HG03064 (cell line): ENCODE results near the gene ZFP62.
A peak's percentile ranks its signal among the peaks of the same experiment; 100 is the strongest.

Source experiments
- ATAC-seq: cut with Tn5 transposase; IDR thresholded peaks from one replicate; pipeline ENCODE4 v1.9.1; 2021; ENCODE audit warnings: low read depth; ENCODE audit not compliant: unreplicated experiment

ZFP62 gene

DNA sequence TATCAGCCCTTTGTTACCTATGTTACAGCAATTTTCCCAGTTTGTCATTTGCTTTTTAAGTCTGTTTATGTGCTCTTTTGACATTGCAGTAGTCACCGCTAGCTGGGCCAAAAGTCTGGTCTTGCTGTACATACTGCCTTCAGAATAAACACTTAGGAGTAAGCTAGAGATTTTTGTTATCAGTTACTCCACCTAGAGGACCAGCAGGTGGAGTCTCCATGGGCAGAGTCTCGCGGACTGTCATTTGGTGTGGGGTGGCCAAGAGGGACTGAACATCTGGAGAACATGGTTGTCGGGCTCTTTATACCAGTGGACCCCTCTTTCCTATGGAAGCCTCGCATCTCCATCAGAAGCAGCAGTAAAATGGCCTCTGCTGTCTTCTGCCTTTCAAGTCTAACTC lies 47.7 kb downstream of the ZFP62 start:
- no peak for ATAC-seq

DNA sequence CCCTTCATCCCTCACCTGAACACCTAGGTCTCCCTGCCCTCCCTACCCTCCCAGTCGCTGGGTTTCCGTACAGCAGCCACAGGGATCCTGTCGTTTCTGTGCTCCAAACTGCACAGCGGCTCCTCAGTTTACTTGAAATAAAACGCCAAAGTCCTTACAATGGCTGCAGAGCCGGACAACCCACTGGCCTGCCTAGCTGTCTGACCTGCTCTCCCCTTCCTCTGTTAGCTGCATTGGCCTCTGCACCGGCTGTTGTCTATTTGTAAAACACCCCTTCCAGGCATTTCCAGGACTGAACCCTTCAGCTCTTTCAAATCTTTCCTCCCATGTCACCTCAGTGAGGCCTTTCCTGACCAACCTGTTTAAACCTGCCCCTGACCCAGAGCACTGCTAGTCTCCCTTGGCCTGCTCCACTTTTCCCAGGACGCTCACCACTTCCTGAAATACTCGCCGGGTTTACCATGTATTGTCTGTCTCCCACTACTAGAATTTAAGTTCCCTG lies 49.4 kb downstream of the ZFP62 start:
- no peak for ATAC-seq

DNA sequence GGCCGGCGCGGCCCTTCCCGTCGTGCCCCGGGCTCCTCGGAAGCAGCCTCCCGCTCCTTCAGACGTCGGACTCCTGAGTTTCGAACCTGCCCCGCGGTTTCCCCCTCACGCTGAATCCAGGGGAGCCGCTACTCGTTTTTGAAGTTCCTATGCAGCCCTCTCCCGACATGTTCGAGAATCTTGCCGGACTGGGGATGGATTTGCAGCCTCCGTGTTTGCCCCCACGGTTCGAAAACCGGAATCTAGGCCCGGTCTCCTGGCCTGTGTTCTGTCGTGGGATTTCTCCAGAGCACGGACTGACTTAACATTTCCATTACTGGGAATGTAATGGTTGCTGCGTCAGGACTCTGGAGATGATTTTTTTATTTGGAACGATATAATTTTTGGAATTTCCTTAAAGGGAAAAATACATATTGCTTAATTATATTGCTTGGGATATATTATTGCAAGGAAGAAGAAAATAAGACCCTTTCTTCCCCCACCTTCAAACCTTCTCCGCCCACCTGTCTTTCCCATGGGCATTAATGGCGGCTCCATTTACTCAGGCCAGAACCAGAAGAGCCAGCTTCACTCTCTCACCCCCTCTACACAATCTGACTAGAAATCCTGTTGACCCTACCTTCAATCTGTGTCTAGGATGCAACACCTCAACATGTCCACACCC lies 50.0 kb downstream of the ZFP62 start:
- no peak for ATAC-seq

DNA sequence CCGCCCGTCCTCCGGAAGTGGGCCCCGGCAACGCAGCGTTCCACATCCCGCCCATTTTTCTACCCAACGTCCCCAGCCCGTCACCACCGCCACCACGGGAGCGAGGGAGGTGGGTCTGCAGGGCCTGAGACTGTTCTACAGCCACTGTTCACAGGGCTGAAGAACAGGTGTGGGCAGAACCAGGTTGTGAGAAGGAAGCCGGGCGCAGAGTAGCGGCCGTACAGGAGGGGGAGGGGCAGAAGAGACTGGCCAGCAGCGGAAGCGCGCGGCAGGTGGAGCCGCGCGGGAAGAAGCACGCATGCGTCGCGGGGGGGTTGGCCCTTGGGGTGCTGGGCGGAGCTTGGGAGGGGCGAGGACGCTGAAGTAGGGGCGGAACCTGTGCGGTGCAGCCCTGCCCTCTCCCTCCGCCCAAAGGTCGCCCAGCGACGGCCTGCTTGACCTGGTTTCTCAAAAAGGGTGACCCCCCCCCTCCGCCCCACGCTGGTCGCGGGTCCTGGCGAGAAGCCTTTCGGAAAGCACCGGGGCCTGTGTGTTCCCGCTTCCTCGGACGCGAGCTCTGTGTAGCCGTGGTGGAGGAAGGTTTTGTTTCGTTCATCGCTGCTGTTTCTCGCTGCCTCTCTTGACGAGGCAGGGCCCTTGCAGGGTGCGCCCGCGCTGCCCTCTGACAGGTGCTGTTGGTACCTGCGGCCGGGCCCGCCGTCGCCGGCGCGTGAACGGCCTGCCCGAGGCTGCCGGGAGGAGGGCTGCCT lies 50.7 kb downstream of the ZFP62 start:
- ATAC-seq = peak; percentile 55

DNA sequence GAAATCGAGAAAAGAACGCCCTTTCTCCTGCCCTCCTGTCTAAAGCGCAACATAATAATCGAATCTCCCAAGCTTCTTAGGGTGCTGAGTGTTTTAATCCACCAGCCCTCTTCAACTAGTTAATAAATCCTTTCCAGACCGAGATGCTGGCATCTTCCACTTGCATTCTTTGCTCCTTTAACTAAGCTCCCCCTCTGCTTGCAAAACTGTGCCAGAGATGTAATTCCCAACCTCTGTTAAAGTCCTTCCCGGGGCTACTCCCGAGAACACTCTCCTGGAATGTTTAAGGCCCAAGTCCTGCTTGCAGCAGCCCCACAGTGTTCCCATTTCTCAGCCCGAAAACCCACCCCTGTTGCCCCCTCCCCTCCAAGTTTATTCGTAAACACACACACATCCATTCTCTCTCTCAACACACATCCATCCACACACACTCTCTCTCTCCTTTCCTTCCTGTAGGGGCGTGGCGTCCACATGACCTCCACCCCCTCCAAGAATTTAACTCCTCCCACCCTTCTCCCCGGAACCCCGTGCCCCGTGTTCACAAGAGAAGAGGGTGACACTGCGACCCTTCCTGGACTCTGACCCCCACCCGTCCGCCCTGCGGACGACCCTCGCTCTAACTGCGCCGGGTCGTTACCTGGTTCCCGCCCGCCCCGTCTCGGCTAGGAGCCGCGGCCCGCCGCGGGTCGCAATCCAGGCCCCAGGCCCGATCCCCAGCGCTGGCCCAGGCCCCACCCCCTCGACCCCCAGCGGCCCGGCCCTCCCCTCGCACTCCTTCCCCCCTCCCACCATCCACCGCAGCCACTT lies 51.5 kb downstream of the ZFP62 start:
- peak; percentile 45 for ATAC-seq

DNA sequence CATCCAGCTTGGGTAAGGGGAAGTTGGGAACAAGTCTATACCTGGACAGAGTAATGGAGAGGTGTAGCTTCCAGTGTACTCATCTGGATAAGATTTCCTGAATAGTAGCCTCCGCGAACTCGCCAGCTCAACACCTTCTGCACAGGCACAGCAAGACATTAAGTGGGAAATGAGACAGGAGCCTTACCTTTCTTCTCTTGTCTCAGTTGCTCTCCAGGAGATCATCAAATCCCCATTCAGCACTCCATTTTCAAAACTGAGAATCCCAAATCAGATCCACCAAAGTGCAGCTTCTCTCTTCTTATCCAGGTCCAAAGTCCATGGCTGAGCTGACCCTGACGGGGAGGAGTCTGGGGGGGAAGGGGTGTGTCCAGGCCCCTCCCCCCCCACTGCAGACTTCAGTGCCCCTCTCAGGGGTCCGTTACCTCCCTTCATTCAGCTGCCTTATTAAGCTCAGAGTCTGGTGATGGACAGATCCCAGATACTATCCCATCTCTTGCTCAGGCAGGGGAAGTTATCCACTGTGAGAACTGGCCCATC lies 52.5 kb downstream of the ZFP62 start:
- no peak for ATAC-seq

DNA sequence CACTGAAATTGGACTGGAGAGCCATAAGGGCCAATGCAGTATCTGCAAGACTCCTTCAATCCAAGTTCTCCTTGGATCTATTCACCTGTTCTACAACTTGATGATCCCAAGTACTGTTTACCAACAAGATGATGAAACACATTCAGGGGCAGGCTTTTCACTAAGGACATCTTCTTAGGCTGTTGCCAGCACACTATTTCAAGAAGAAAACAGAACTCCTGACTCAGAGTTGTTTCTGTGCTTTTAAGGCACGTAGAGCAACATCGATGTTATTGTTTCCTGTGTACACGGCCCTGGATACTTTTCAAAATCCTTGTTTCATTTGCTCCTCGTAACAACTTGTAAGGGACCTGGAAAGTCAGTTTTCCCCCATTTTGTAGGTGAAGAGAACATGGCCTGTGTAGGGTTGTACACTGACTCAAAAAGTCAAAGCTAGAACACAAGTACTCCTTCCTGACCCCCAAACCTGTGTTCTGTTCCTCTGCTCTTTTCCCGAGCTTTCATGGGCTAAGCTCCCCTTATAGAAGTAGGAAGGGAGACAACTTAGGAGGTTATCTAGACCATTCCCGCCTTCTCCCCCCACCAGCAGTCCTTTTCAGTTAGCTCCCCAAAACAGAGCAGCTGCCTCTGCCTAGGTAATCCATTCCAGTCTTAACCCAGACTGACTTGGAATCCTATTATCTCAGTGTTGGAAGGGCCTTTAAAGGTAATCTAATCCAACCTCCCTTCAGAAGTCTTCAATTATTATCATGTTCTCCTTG lies 53.2 kb downstream of the ZFP62 start:
- no peak for ATAC-seq

DNA sequence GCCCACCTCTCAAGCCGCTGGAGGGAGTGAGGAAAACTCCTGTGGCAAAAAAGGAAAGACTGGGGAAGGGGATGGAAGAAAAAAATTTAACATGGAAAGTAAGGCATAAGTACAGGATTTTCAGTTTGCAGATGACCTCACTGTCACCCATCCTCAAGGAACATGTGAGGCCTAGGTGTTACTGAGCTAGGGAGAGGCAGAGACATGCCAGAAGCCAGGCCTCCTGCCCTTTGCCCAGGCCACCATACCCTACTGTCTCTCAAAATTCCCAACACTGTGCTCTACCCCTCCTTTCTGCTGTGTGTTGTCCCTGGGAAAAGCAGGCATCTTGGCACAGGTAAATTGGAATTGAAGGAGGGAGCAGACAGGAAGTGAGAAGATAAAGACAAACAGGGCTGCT lies 54.0 kb downstream of the ZFP62 start:
- no peak for ATAC-seq

DNA sequence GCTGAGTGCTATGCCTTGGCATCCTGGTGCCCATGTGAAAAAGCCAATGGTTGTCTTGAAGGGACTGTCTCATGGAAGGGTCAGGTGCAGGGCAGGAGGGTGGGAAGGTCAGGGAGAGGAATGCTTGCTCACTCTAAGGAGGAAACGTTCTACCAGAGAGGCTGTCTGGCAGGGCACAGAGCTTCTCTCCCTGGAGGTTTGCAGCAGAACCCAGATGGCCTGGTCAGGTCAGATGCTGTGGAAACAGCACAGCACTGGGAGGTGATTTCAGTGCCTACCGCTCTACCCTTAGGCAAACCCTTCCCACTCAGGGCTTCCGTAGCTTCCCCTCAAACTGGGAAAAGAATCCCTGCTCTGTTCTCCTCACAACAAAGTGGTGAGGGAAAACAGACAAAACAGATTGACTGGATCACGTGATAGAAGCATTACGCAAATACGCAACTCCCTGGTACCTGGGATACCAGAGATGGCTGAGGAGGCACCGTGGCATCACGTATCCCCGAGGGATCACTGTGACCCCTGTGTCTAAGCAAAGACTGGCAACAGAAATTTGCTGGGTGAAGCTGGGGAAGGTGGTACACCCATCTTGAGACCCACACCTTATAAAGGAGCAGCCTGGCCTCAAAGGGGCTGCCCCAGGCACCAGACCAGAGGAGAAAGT lies 54.6 kb downstream of the ZFP62 start:
- no peak for ATAC-seq

DNA sequence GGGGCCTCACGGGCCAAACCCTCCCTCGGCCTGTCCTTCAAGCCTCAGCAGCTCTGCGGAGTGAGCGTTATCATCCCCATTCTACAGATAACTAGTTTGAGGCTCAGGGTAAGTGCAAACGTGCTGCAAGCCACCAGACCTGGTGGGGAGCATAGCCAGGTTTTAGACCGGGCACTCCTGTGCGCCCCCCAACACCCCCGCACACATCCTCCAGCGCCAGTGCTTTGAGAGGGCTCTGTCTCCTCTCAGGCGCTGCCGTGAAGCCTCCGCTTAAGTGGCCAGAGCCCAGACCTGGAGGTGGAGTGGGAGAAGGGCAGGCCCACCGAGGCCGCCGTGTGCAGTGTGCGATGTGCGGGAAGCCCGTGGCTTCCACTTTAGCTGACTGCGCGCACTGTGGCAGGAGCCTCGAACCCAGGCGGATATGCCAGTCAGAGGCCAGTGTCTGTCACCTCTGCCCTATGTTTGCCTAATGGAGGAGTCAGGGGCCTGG lies 56.9 kb downstream of the ZFP62 start:
- ATAC-seq = no peak

DNA sequence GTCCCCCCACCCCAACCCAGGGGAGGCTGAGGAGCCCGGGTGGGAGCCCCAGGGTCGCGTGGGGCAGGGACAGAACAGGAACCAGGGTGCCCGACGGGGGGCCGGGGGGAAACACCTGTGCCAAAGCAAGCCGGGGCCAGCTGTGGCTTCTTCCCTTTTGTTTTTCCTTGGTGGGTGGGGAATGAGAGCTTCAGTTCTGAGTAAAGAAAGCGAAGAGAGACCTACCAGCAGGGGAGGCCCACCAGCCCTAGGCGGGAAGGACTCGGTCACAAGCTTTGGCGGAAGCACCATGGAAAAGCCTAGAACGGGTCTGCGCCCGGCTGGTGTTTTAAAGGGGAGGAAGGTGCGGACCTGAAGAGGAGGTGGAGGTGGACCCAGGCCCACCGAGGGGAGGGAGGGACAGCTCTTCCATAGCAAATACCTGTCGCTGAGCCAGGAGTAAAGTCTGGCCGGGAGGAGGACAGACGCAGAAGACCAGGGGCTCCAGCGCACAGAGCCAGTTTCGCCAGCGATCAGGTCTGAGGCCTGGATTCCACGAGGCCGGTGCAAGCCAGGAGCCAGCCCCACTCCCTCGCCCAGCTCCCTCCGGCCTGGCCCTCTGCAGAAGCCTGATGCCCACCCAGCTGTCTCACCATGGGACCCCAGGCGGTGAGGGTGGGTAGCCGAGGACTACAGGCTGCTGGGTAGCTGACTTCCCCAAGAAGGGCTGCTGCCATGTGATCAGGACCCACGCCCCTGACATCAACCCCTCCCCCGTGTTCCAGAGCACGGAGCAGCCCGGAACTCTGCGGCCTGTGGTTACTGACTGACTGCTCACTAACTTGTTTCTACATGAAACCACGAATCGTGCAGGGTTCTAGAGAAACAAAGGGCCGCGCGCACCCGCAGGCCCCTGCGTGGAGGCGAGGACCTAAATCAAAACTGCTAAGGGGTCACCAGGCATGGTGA lies 57.6 kb downstream of the ZFP62 start:
- ATAC-seq = peak; percentile 53

DNA sequence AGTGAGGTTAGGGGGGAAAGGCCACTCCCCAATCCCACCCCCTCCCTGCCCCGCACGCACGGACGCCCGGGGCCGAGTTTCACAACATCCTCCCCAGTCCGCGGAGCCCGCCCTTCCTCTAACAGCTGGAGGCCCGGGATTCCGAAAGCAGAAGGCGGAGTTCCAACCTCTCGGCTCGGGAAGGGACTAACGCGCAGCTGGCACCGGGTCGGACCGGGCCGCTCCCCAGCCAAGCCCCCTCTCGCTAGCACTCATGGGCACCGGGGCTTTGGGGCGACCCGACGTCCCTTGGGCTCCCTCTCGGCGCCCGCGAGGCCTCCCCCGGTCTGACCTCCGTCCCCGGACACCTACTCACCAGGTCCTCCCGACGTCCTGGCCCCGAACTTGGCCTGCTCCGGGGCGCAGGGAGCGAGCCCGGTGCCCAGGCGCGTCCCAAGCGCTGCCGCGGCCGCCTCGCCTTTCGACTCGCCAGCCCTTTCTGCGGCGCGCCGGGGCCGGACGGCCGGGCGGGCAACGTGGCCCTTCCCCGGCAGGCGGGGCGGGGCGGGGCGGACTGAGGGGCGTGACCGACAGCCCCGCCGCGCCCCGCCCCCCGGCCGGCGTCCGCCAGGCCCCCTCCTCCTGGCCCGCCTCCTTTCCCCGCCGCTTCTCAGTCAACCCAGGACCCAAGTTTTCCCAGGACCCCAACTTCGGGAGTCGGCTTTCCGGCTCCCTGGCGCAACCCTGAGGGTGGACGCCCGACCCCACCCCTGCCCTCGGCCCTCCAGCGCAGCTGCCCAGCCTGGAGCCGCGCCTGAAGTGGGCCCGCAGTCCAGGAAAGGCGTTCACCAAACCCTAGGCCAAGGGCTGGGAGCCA lies 58.5 kb downstream of the ZFP62 start, which contains the start of gene MGAT1:
Gene MGAT1, minus strand, starts transcription at position 482 of the 856 bp plus-strand sequence. CDS start 9,835 bp downstream, outside the sequence.
- ATAC-seq = peak; percentile 34

DNA sequence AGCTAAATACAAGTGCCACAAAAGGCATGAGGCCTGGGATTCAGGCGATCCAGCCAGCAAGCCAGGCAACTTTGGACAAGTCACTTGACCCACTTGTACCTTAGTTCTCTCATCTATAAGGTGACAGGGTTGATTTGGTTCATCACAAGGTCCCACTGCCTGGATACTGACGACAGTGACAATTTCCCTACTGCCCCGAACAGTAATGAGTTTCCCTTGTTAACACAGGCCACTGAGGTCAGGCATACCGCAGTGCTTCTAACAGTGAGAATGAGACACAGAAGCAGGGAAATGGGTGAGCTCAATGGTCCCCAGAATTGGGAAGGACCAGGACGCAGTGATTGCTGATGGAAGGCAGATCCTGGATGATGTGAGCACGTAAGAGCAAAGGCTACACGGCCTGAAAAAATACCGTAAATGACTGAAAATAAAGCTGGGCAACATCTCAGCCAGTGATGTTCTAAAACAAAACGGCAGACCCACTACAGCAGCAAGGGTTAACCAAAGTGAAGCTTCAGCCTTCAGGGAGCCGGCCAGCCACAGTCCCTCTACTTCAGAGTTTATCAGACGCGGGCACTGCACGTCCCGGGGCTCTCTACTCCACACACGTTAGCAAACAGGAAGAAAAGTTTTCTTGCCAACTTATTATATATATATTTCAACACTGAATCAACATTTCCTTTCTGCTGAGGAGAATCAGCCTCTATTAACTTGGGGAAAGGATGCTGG lies 59.3 kb downstream of the ZFP62 start:
- no peak for ATAC-seq

DNA sequence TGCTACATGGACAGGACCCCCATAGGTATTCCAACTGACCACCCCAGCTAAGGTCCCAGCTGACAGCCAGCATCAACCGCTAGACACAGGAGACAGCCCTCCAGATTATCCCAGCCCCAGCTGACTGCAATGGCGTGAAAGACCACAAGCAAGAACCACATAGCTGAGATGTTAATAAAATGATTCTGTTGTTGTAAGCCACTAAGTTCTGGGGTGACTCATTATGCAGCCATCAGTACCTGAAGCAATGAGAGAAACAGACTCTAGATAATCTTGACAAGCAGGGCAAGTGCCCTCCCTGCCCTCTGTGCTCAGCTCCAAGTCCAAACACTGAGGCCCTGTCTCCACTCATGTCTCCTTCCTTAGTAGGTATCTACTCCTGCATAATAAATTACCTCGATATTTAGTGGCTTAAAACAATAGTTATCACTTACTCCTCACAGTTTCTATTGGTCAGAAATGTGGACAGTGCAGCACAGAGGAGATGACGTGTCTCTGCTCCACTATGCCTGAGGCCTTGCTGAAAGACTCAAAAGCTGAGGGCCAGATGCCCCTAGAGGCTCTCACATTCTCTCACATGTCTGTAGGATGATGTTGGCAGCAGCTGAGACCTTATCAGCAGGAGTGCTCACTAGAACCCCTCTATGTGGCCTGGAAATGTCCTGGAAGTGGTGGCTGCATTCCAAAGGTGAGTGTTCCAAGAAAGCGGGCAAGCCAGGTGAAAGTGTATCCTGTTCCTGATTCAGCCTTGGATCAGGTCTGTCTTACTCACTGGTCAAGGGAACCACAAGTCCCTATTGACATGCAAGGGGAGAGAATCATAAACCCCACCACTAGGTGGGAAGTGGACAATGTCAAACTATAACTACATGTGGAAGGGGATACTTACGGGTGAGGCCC lies 60.9 kb downstream of the ZFP62 start:
- ATAC-seq = no peak

DNA sequence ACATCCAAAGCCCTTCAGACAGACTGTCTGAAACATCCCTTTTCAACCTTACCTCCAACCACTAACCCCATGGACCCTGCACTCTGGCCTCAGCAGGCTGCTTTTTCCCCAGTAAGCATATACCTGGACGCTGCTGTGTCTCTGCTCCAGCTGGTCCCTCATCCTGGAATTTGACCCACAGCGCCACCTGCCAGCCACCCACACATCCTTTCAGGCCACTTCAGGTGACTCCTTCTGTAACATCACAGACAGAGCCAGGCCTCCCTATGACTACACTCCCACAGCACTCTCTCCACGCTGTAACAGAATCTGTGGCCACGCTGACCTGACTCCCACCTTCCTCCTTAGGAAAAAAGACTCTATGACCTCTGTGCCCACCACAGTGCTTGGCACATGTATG lies 61.9 kb downstream of the ZFP62 start:
- ATAC-seq = no peak

DNA sequence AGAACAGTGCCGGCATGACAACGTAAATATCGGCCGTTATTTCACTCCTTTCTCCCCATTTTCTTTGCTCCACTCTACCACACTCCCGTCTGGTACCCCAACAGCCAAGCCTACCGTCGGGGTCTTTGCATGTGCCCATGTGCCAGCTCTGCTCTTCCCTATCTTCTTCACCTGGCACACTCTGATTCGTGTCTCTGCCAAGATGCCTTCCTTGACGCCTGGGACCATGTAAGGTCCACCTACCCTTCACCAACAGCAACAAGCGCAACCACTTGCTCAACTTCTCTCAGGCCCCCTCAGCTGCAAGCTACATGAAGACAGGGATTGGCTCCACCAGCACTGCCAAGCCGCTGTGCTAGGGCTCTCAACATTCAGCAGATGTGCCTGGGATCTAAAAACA lies 62.9 kb downstream of the ZFP62 start:
- no peak for ATAC-seq
